Keratinocyte (primary cell): Measurements from ENCODE around the gene RANBP3L.

Experiments
- EZH2 ChIP-seq: IDR thresholded peaks from one replicate; pipeline ENCODE4 v1.6.1; 2012; ENCODE audit warnings: inconsistent platforms, mild to moderate bottlenecking, low read length, moderate library complexity
- TF ChIP-seq, protein P1 (sequence below), 3 experiments: IDR thresholded peaks in 1 of 3; conservative IDR thresholded peaks in 1 of 3; optimal IDR thresholded peaks in 1 of 3; 2 replicates in 2 of 3; 3 replicates in 1 of 3; pipeline versions ENCODE3 to v1.5.1; 2011; ENCODE audit warnings: low read length in 3 of 3, mild to moderate bottlenecking in 3 of 3, moderate library complexity in 2 of 3, control low read depth in 1 of 3, inconsistent platforms in 1 of 3; ENCODE audit not compliant: insufficient read depth in 2 of 3; ENCODE audit errors: extremely low read depth in 1 of 3

DNA sequence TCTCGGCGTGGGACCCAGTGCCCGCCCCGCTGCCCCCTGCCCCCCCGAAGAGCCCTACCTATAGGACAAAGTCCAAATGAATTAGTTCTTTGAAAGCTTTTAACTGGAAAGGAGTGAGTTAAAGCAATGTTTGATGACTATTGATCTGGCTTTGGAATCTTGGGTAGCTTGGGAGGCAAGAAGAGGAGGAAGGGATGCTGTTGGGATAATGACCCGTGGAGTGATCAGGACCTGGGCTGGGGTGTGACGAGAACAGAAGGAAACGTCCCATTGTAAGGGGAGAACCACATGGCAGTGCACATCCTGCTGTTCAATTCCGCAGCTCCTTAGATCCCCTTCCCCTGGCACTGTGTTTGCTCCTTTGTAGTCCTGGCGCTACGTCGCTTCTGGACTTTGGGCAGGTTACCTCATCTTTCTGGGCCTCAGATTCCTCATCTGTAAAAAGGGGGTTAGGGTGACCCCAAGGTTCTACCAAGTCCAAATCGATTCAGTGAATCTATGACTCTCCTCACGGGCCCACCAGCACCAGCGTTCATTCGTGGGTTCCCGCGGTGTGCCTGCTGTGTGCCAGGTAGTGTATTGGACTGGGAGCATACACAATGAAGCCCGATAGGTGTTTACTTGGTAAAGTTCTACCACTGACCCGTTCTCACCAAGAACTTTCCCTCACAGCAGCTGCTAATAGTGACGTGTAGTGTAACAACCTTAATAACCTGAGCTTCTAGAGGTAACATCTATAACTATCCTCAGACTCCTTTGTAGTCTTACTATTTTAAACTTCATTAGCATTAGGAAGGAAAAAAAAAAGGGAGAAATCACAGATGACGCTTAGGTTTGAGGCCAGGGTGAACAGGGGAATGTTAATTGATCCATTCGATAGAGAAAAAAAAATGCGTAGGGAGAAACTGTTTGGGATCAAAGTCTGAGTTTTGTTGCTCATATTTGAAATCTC is 58.9 kb downstream of the RANBP3L start:
- TF ChIP-seq, protein P1, sequence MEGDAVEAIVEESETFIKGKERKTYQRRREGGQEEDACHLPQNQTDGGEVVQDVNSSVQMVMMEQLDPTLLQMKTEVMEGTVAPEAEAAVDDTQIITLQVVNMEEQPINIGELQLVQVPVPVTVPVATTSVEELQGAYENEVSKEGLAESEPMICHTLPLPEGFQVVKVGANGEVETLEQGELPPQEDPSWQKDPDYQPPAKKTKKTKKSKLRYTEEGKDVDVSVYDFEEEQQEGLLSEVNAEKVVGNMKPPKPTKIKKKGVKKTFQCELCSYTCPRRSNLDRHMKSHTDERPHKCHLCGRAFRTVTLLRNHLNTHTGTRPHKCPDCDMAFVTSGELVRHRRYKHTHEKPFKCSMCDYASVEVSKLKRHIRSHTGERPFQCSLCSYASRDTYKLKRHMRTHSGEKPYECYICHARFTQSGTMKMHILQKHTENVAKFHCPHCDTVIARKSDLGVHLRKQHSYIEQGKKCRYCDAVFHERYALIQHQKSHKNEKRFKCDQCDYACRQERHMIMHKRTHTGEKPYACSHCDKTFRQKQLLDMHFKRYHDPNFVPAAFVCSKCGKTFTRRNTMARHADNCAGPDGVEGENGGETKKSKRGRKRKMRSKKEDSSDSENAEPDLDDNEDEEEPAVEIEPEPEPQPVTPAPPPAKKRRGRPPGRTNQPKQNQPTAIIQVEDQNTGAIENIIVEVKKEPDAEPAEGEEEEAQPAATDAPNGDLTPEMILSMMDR (optimal IDR thresholded peaks at IDR 0.05 in 1 of 3, IDR thresholded peaks at IDR 0.05 in 1 of 3, conservative IDR thresholded peaks at IDR 0.05 in 1 of 3; ENCODE audit: extremely low read depth in 1 of 3, insufficient read depth in 2 of 3, low read length in 3 of 3) = no peak
- no peak for TF ChIP-seq EZH2
